Measurements from ENCODE around the gene LENG1.

DNA sequence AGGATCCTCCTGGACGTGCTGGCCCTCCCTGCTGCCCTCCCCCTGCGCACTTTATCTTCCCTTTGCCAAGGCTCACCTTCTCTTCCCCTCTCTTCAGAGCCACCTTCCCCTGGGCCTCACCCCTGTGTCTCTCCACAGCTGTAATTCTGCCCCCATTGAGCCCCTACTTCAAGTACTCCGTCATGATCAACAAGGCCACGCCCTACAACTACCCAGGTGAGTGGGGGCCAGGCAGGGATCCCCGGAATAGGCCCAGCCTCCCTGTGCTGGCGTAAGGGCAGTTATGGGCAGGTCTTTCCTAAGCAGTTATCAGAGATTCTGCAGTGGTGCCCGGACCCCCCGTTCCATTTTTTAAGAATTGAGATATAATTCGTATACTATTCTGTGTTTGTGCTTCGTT, 53.7 kb downstream of the LENG1 start:
- TF ChIP-seq, protein P1, sequence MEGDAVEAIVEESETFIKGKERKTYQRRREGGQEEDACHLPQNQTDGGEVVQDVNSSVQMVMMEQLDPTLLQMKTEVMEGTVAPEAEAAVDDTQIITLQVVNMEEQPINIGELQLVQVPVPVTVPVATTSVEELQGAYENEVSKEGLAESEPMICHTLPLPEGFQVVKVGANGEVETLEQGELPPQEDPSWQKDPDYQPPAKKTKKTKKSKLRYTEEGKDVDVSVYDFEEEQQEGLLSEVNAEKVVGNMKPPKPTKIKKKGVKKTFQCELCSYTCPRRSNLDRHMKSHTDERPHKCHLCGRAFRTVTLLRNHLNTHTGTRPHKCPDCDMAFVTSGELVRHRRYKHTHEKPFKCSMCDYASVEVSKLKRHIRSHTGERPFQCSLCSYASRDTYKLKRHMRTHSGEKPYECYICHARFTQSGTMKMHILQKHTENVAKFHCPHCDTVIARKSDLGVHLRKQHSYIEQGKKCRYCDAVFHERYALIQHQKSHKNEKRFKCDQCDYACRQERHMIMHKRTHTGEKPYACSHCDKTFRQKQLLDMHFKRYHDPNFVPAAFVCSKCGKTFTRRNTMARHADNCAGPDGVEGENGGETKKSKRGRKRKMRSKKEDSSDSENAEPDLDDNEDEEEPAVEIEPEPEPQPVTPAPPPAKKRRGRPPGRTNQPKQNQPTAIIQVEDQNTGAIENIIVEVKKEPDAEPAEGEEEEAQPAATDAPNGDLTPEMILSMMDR (IDR thresholded peaks at IDR 0.05), result no peak
- no peak for TF ChIP-seq EP300 (IDR thresholded peaks at IDR 0.05)
- no peak for TF ChIP-seq POLR2A (IDR thresholded peaks at IDR 0.05)
- TF ChIP-seq POLR2AphosphoS5 (IDR thresholded peaks at IDR 0.05), result no peak
